Measurements from ENCODE around the gene FGF3.

FGF3 gene

GRCh38 chr11:69799582-69799981 lies 19.6 kb downstream of the FGF3 start:
- no peak overlapping the region for H3K4me3 ChIP-seq (ENCODE audit: control insufficient read depth, low read depth, low read length)
- no peak for TF ChIP-seq CTCF (conservative IDR thresholded peaks at IDR 0.05; ENCODE audit: control insufficient read depth, insufficient read depth, low read depth, low read length)
- peak; percentile 31 for DNase-seq (ENCODE audit: low read depth)

GRCh38 chr11:69799097-69799496 lies 20.1 kb downstream of the FGF3 start:
- no peak for TF ChIP-seq CTCF (conservative IDR thresholded peaks at IDR 0.05; ENCODE audit: control insufficient read depth, insufficient read depth, low read depth, low read length)
- no peak overlapping the region for H3K4me3 ChIP-seq (ENCODE audit: control insufficient read depth, low read depth, low read length)
- no peak for DNase-seq (ENCODE audit: low read depth)

- no peak for TF ChIP-seq CTCF (conservative IDR thresholded peaks at IDR 0.05; ENCODE audit: control insufficient read depth, insufficient read depth, low read depth, low read length)
- no peak for DNase-seq (ENCODE audit: low read depth)
- no peak overlapping the region for H3K4me3 ChIP-seq (ENCODE audit: control insufficient read depth, low read depth, low read length)
Observed at GRCh38 chr11:69797737-69798528, 21.3 kb downstream of the FGF3 start.

- no peak for DNase-seq (ENCODE audit: low read depth)
- no peak for TF ChIP-seq CTCF (conservative IDR thresholded peaks at IDR 0.05; ENCODE audit: control insufficient read depth, insufficient read depth, low read depth, low read length)
- H3K4me3 ChIP-seq (ENCODE audit: control insufficient read depth, low read depth, low read length), result no peak overlapping the region
Observed at GRCh38 chr11:69797156-69797555, 22.1 kb downstream of the FGF3 start.

- TF ChIP-seq CTCF (conservative IDR thresholded peaks at IDR 0.05; ENCODE audit: control insufficient read depth, insufficient read depth, low read depth, low read length), result no peak
- H3K4me3 ChIP-seq (ENCODE audit: control insufficient read depth, low read depth, low read length), result no peak overlapping the region
- no peak for DNase-seq (ENCODE audit: low read depth)
Observed at GRCh38 chr11:69796063-69796462, 23.2 kb downstream of the FGF3 start.

GRCh38 chr11:69791276-69792180 lies 27.7 kb downstream of the FGF3 start:
- no peak overlapping the region for H3K4me3 ChIP-seq (ENCODE audit: control insufficient read depth, low read depth, low read length)
- peak; percentile 26 for DNase-seq (ENCODE audit: low read depth)
- no peak for TF ChIP-seq CTCF (conservative IDR thresholded peaks at IDR 0.05; ENCODE audit: control insufficient read depth, insufficient read depth, low read depth, low read length)
